Caki2 (cell line): ENCODE measurements around the gene TSPAN13. TPM values are rescaled to one million over a fixed set of nuclear protein-coding genes. Genes with fewer than 3 reads are reported as not detected.
A peak's percentile ranks its signal among the peaks of the same experiment; 100 is the strongest.

ENCODE experiments used
- DNase-seq: peaks from one replicate; pipeline ENCODE4 v3.0.0-alpha.2; 2015; ENCODE audit warnings: low read depth
- in situ Hi-C: cut with HindIII; loops from 2 replicates; pipeline ENCODE4 v1.10.0; 2016; ENCODE audit warnings: low sequenced_read_pairs, low pct_unique_long_range_greater_than_20kb, mixed read lengths
- total RNA-seq: library from RNA; depleted of rRNA; stranded (reverse); fragments of >200 nt; shearing (Covaris generic); gene quantifications from 2 replicates; pipeline ENCODE4 v1.2.3, GENCODE V29; 2014; ENCODE audit warnings: low replicate concordance

The TSPAN13 gene
- total RNA-seq, 1 experiment from 2014 or later, result 57.1 TPM

- in situ Hi-C loops, result no loop called here
- no peak for DNase-seq
Measured at GRCh38 chr7:16738011-16738688, 15.4 kb upstream of the TSPAN13 start.

DNA sequence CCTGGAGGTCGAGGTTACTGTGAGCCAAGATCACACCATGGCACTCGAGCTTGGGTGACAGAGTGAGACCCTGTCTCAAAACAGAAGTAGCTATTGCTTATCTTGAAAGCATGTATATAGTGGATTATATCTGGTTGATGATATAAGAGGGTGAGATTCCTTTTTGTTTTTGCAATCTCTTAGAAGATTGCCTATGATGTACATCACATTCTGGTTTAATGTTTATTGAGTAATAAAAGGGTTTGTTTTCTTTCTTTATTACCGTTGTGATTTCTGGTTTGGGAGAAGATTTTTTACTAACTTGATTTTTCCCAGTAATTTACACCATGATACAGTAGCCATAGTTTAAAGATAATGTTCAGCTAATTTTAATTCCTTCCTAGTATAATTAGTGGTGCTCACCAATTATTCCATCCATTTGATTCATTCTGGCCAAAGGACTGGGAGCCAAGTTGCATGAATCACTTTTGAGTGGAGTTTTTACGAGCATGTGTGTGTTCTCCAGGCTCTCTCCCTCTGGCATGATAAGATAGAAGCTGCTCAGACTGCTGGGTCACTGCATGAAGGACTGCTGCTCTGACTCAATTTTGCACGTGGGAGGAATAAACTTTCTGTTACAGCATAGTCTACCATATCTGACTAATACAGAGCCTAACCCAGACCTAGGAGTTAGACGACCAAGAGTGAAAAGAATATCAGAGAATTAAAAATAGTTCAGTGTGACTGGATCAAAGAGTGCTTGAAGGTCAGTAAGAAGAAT, 13.5 kb upstream of the TSPAN13 start:
- DNase-seq, result peak; percentile 69
- in situ Hi-C loops, result no loop called here

DNA sequence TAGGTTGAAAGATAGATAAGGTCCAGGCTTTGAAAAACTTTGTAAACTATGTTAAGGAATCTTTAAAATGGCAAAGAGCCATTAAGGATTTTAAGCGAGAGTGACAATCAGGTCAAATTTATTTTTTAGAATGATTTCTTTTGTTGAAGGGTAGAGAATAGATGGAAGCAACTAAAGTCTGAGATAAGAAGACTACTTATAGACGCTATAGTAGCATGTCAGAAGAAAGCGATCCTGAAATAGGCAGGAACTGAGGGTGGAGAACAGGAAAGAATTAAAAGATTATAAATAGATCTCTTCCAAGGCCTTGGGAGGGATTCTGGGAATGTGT, 13.0 kb upstream of the TSPAN13 start:
- DNase-seq, result no peak
- in situ Hi-C loops, result no loop called here

DNA sequence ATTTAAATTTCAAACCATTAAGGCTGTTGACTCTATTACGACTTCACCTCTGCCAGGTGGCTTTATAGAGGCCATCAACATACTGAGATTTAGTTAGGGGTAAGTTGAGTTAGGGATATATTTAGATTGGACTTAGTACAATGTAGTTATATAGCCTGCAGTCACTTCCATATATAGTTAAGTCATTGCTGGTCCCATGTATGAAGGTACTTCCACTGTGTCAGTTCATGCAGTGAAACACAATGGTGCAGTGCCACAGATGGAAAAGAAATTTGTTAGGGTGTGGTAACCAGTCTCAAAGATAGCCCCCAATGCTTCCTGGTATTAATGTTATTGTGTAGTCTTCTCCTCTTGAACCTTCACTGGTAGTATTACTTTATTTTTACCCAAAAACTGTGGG, 12.6 kb upstream of the TSPAN13 start:
- in situ Hi-C loops, result no loop called here
- DNase-seq, result no peak

DNA sequence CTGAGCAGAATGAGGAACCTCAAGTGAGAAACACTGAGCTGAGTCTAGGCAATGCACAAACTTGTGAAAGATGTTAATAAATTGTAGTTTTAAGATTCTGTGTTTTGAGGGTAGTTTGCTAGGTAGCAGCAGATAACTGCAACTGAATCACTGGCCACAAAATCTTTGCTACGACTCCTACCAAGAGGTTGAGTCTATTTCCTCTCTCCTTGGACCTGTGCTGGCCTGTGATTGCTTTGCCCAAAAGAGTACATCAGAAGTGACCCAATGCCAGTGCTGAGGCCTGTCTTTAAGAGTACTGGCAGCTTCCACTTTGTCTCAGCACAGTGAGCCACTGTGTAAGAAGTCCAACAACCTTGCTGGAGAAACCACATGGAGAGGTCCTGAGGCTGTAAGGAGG, 11.9 kb upstream of the TSPAN13 start:
- in situ Hi-C loops, result no loop called here
- no peak for DNase-seq

DNA sequence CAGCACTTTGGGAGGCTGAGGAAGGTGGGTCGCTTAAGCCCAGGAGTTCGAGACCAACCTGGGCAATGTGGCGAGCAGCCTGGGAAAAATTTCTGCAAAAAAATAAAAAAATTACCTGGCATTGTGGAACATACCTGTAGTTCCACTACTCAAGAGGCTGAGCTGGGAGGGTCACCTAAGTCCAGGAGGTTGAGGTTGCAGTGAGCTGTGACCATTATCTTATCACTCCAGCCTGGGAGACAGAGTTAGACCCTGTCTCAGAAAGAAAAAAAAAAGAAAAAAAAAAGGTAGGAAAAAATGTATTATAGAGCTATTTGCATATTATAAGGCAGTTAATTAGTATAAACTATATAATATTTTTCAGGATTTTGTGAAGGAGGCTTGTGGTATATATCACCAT, 11.0 kb upstream of the TSPAN13 start:
- in situ Hi-C loops, result no loop called here
- no peak for DNase-seq

DNA sequence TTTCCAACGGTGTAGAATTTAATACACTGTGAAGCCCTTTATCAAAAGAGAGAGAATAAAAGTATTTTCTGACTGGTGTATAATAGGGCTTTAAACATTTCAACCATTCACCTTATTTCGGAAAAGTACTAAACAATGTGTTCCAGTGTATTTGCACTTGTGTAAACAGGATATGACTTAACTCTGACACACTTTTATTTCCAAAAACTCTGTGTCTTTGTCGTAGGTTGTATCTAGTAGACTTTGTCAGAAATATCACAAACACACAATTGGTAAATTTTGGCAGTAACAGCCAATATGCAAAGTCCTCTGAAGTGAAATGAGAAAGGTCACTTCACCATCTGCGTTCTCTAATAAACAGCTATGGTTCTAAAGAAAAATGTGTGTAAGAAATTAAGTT, 10.3 kb upstream of the TSPAN13 start:
- DNase-seq, result no peak
- in situ Hi-C loops, result no loop called here

GRCh38 chr7:16744518-16745250, 8.9 kb upstream of the TSPAN13 start:
- in situ Hi-C loops, result no loop called here

GRCh38 chr7:16745645-16746044, 7.9 kb upstream of the TSPAN13 start:
- no peak for DNase-seq
- in situ Hi-C loops, result no loop called here

More at GRCh38 chr7:16744518-16745250, 8.9 kb upstream of the TSPAN13 start:
- no peak for DNase-seq

GRCh38 chr7:16747102-16747501, 6.5 kb upstream of the TSPAN13 start:
- in situ Hi-C loops, result no loop called here
- no peak for DNase-seq

GRCh38 chr7:16753932-16754855, 639 bp downstream of the TSPAN13 start:
- DNase-seq, result peak; percentile 55
- in situ Hi-C loops, result no loop called here

DNA sequence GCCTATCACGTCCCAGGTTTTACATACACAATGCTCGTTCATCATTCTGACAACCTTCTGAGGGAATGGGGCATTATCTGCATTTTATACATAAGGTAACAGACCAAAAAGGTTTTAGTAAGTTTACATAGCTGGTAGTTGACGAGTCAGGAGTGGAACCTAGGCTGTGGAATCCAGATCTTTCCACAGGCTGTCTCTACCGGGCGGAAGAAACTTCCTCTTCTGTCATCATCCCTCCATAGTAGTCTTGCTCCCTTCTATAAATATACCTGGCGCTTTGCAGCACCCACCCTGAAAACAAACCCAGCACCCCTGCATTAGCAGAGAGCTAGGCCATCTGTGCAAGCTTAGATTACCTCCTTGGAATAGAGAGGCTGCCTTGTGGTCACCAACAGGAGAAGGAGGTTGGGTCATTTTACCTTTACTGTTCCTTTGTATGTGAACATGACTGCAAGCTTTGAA, 1.3 kb downstream of the TSPAN13 start:
- peak; percentile 39 for DNase-seq
- in situ Hi-C loops, result no loop called here

DNA sequence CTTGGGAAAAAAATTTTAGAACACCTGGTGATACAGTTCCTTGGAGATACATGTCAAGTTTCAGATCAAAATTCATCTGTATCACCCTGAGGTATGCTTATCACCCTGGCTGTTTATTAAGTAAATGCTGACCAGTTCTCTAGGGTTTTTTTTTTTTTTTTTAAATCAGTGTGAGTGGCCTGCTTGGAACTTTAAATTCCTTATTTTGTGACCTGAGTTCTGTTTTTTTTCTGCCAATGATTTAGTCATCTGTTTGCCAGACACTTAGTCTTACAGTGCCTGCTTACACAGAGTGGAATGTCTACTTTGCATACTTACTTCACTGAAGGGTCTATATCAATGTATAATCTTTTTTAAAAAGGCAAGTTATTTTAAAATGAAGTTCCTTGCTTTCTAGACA, 1.8 kb downstream of the TSPAN13 start:
- peak; percentile 39 for DNase-seq
- in situ Hi-C loops, result no loop called here

DNA sequence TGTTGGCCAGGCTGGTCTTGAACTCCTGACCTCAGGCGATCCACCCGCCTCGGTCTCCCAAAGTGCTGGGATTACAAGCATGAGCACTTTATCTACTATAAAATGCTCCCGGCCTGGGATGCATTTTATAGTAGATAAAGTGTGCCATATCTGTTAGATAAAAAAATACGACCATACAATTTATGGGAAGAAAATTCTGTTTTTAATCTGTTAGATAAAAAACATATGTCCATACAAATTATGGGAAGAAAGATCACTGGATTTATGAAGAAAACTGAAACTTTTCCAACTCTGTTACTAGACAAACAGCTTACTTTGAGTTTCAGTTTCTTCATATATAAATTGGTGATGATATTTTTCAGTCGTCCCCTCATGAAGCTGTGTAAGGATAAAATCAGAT, 4.5 kb downstream of the TSPAN13 start:
- in situ Hi-C loops, result no loop called here

DNA sequence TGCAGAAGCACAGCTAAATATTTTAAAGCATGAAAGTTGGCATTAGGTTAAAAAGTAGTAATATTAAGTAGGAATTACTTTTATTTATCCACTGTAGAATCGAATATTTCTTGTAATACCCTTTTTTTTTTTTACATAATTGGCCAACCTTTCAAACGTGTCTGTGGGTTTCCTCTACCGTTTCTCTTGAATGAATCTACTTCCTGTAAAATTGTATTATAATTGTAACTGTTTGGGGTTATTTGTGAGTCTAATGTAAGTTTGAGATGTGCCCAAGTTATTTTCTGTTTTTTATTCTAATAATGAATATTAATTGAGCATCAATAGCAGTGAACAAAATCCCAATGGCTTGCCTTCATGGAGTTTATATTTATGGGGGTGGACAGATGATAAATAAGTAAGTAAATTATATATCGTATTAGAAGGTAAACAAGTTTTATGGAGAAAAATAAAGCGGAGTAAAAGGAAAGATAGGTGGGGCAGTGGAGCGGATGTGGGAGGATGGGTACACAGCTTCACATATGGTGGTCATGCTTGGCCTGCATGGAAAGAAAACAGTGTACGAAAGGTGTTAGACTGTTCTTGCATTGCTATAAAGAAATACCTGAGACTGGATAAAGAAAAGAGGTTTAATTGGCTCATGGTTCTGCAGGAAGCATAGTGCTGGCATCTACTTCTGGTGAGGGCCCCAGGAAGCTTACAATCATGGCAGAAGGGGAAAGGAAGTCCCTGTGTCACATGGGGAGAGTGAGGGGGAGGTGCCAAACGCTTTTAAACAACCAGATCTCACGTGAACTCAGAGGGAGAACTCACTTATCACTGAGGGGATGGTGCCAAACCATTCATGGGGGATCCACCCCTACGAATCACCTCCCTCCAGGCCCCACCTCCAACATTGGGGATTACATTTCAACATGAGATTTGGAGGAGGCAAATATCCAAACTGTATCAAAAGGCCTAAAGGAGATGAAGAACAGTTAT, 5.4 kb downstream of the TSPAN13 start:
- no peak for DNase-seq
- in situ Hi-C loops, result no loop called here

More for the DNA sequence above, 4.5 kb downstream of the TSPAN13 start:
- DNase-seq, result no peak

GRCh38 chr7:16759840-16760239, 6.3 kb downstream of the TSPAN13 start:
- in situ Hi-C loops, result no loop called here
- no peak for DNase-seq

- in situ Hi-C loops, result no loop called here
- DNase-seq, result peak; percentile 64
Measured at GRCh38 chr7:16762177-16762576, 8.6 kb downstream of the TSPAN13 start.
